Activated CD8-positive, alpha-beta T cell treated with anti-CD3 and anti-CD28 coated beads for 36 hours (primary cell): Measurements from ENCODE around the gene BTNL3. TPM values are rescaled to one million over a fixed set of nuclear protein-coding genes. Genes with fewer than 3 reads are reported as not detected.
A peak's percentile ranks its signal among the peaks of the same experiment; 100 is the strongest.

ENCODE experiments used
- ATAC-seq: fragments of 200-7000 bp; cut with Tn5 transposase; one replicate; pipeline ENCODE4 v1.10.0; 2021; ENCODE audit warnings: mild to moderate bottlenecking, moderate library complexity
- CTCF ChIA-PET: fragments of 350-600 bp; sonication (Branson Sonifier 250); formaldehyde crosslinking; loops from one replicate; lab custom pipeline; 2021; ENCODE audit warnings: antibody characterized with exemption; lab: Charles Lee
- POLR2A ChIA-PET: fragments of 350-600 bp; sonication (Branson Sonifier 250); formaldehyde crosslinking; loops from one replicate; lab custom pipeline; 2021; ENCODE audit warnings: antibody characterized with exemption; lab: Charles Lee
- DNase-seq: peaks from one replicate; pipeline ENCODE4 v3.0.0-alpha.2; 2020
- H3K27ac Mint-ChIP-seq: one replicate; pipeline ENCODE4 v1.8.0; 2021; ENCODE audit warnings: mild to moderate bottlenecking, mixed read lengths
- H3K27me3 Mint-ChIP-seq: one replicate; pipeline ENCODE4 v1.8.0; 2021; ENCODE audit warnings: mixed read lengths
- H3K36me3 Mint-ChIP-seq: one replicate; pipeline ENCODE4 v1.8.0; 2021; ENCODE audit warnings: low read depth, mixed read lengths
- H3K4me1 Mint-ChIP-seq: one replicate; pipeline ENCODE4 v1.8.0; 2021; ENCODE audit warnings: low read depth, mixed read lengths
- H3K4me3 Mint-ChIP-seq: one replicate; pipeline ENCODE4 v1.8.0; 2021; ENCODE audit warnings: mild to moderate bottlenecking, moderate library complexity, mixed read lengths
- H3K9me3 Mint-ChIP-seq: one replicate; pipeline ENCODE4 v1.8.0; 2021; ENCODE audit warnings: mixed read lengths
- intact Hi-C: fragments of 100-400 bp; cut with micrococcal nuclease; formaldehyde crosslinking; loops from one replicate; pipeline ENCODE4 v1.10.0; 2022
- total RNA-seq, 2 experiments: library from RNA; stranded (reverse); gene quantifications; one replicate each; pipeline ENCODE4 v1.2.3, GENCODE V29; 2021
- TF ChIP-seq, protein P1 (sequence below): fragments of 200-600 bp; IDR thresholded peaks from one replicate; pipeline ENCODE4 v1.8.0; 2022; ENCODE audit warnings: antibody characterized with exemption, mild to moderate bottlenecking

The BTNL3 gene
- total RNA-seq, 2 experiments from 2014 or later = not detected

DNA sequence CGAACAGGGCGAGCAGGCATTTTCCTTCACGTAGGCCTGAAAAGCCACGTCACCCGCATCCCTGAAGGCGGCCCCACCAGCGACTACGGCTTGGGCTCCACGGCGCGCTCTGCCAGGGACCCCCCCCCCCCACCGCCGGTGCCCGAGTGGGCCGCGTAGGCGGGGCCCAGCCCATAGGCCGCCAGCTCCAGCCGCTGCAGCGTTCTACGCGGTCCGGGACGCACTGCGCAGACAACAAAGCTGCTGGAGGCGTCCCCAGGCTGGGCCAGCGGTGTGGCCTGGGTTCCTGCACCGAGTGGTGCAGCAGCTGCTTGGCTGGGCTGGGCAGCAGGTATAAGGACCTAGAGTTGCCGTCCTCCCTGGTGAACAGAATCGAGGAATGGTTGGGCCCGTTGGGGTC is 18.3 kb upstream of the BTNL3 start:
- peaks cover 3% of the 10 kb centered on the region for H3K4me1 Mint-ChIP-seq

DNA sequence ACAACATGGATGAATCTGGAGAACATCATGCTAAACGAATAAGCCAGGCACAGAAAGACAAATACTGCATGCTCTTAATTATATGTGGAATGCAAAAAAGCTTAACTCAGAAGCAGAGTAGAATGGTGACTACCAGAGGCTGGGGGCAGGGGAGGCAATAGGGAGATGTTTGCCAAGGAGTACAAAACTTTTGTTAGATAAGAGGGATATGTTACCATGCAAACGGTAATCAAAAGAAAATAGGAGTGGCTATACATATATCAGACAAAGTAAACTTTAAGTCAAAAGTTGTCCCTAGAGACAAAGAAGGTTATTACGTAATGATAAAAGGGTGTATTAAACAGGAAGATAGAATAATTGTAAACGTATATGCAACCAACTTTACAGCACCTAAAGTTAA is 17.8 kb upstream of the BTNL3 start:
- ChIA-PET CTCF (no interaction called here), POLR2A (no interaction called here)
- peaks cover 3% of the 10 kb centered on the region for H3K27me3 Mint-ChIP-seq
- no peaks in the 10 kb centered on the region for H3K36me3 Mint-ChIP-seq
- TF ChIP-seq, protein P1, sequence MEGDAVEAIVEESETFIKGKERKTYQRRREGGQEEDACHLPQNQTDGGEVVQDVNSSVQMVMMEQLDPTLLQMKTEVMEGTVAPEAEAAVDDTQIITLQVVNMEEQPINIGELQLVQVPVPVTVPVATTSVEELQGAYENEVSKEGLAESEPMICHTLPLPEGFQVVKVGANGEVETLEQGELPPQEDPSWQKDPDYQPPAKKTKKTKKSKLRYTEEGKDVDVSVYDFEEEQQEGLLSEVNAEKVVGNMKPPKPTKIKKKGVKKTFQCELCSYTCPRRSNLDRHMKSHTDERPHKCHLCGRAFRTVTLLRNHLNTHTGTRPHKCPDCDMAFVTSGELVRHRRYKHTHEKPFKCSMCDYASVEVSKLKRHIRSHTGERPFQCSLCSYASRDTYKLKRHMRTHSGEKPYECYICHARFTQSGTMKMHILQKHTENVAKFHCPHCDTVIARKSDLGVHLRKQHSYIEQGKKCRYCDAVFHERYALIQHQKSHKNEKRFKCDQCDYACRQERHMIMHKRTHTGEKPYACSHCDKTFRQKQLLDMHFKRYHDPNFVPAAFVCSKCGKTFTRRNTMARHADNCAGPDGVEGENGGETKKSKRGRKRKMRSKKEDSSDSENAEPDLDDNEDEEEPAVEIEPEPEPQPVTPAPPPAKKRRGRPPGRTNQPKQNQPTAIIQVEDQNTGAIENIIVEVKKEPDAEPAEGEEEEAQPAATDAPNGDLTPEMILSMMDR = no peak
- ATAC-seq = no peak
- H3K9me3 Mint-ChIP-seq = no peaks in the 10 kb centered on the region
- no peak overlapping the region for H3K4me3 Mint-ChIP-seq
- DNase-seq = no peak
- intact Hi-C loops = no loop called here
- H3K27ac Mint-ChIP-seq = no peak overlapping the region
- peaks cover 6% of the 10 kb centered on the region for H3K4me1 Mint-ChIP-seq

More for the DNA sequence above, 18.3 kb upstream of the BTNL3 start:
- TF ChIP-seq, protein P1 = no peak
- Mint-ChIP-seq H3K4me3 (no peak overlapping the region), H3K27ac (no peak overlapping the region), H3K9me3 (no peaks in the 10 kb centered on the region), H3K36me3 (no peaks in the 10 kb centered on the region), H3K27me3 (peaks cover 3% of the 10 kb centered on the region)
- ChIA-PET CTCF (no interaction called here), POLR2A (no interaction called here)
- no peak for DNase-seq
- no peak for ATAC-seq
- intact Hi-C loops = no loop called here

DNA sequence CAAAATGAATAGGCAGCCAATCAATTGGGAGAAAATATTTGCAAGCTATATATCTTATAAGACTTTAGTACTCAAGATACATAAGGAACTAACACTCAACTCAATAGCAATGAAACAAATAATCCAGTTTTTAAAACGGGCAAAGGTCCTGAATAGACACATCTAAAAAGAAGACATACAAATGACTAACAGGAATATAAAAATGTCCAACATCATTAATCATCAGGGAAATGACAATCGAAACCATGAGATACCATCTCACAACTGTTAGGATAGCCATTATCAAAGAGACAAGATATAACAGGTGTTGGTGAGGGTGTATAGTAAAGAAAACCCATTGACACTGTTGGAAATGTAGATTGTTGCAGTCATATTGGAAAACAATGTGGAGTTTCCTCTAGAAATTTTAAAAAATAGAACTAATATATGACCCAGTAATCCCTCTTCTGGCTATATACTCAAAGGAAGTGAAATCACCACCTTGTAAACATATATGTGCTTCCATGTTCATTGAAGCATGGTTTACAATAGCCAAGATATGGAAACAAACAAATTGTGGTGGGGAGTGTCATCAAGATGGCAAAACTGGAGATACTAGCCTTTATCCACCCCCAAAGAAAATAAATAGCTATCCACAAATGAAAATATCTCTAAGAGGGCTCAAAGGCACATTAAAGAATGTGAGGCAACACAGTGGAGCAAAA is 13.9 kb upstream of the BTNL3 start:
- TF ChIP-seq, protein P1 = no peak
- Mint-ChIP-seq H3K36me3 (no peaks in the 10 kb centered on the region), H3K9me3 (no peaks in the 10 kb centered on the region), H3K4me3 (no peak overlapping the region), H3K27me3 (peaks cover 3% of the 10 kb centered on the region), H3K27ac (no peak overlapping the region), H3K4me1 (peaks cover 12% of the 10 kb centered on the region)
- CTCF ChIA-PET = interaction anchor here (0.8 kb wide), 1 partner anchor 106 kb away, joined by 3 read pairs; no protein-coding TSS in a partner anchor
- DNase-seq = no peak
- intact Hi-C loops = no loop called here
- POLR2A ChIA-PET = no interaction called here
- no peak for ATAC-seq

DNA sequence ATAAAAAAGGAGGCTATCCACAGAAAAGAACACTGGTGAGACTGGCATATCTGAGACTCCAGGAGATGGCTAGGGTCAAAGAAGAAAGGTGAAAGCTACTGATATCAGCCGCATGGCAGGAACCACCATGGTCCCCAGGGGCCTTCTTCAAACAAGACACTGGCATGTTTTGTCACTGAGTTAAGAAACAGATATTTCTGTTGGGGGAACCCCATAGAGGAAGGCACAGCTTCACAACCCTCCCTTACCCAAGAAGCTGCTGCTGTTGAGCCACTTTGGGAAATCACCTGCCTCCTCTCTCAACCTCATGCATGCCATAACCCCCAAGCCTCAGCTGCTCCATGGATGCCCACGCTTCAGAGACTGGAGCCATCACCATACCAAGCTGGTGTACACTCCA is 13.3 kb upstream of the BTNL3 start:
- Mint-ChIP-seq H3K9me3 (no peaks in the 10 kb centered on the region), H3K27me3 (peaks cover 3% of the 10 kb centered on the region), H3K36me3 (no peaks in the 10 kb centered on the region), H3K4me3 (no peak overlapping the region), H3K27ac (no peak overlapping the region), H3K4me1 (peaks cover 12% of the 10 kb centered on the region)
- ATAC-seq (peak; percentile 51), DNase-seq (peak; percentile 3)
- POLR2A ChIA-PET = no interaction called here
- intact Hi-C loops = no loop called here
- CTCF ChIA-PET = interaction anchor here (0.8 kb wide), 1 partner anchor 107 kb away, joined by 3 read pairs; no protein-coding TSS in a partner anchor
- TF ChIP-seq, protein P1 = no peak

DNA sequence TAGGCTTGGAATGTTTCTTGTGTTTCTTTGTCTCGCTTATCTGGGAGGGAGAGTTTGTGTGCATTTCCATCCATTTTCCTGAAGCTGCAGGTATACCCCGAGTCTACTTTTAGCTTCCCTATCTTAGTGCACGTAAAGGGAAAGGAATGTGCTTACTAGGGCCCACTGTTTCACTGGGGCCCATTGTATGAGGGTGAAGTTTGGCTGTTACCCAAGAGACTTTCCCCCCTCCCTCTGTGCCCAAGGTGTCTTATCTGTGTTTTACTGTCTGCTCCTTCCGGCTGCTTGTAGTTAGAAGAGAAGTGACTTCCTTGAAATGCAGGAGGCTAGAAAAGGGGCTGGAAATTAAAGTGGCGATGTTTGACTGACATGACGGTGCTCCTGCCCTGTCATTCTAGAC is 12.1 kb upstream of the BTNL3 start:
- CTCF ChIA-PET = interaction anchor here (0.7 kb wide), 1 partner anchor 104 kb away, joined by 3 read pairs; no protein-coding TSS in a partner anchor
- no peaks in the 10 kb centered on the region for H3K9me3 Mint-ChIP-seq
- H3K27me3 Mint-ChIP-seq = no peaks in the 10 kb centered on the region
- H3K27ac Mint-ChIP-seq = peak overlapping the region; percentile 30
- ATAC-seq = no peak
- H3K4me1 Mint-ChIP-seq = peaks cover 12% of the 10 kb centered on the region
- no peaks in the 10 kb centered on the region for H3K36me3 Mint-ChIP-seq
- TF ChIP-seq, protein P1 = no peak
- no peak for DNase-seq
- no peak overlapping the region for H3K4me3 Mint-ChIP-seq
- intact Hi-C loops = no loop called here
- POLR2A ChIA-PET = no interaction called here
